GM10847 (cell line): ENCODE measurements around the gene RAP1GDS1.

Experiments used
- POLR2A ChIP-seq: IDR thresholded peaks from 2 replicates; pipeline ENCODE4 v1.6.1; 2011; ENCODE audit not compliant: insufficient read length; ENCODE audit errors: extremely low read depth

Gene RAP1GDS1

GRCh38 chr4:98275145-98275544 is 14.0 kb downstream of the RAP1GDS1 start:
- no peak for TF ChIP-seq POLR2A

- TF ChIP-seq POLR2A, result no peak
Measured at GRCh38 chr4:98283219-98284189, 22.3 kb downstream of the RAP1GDS1 start.

- TF ChIP-seq POLR2A, result no peak
Measured at GRCh38 chr4:98284640-98285046, 23.5 kb downstream of the RAP1GDS1 start.

GRCh38 chr4:98285676-98286075 is 24.5 kb downstream of the RAP1GDS1 start:
- TF ChIP-seq POLR2A, result no peak

- TF ChIP-seq POLR2A, result no peak
Measured at GRCh38 chr4:98287328-98287727, 26.1 kb downstream of the RAP1GDS1 start.

- no peak for TF ChIP-seq POLR2A
Measured at GRCh38 chr4:98289375-98289774, 28.2 kb downstream of the RAP1GDS1 start.

- no peak for TF ChIP-seq POLR2A
Measured at GRCh38 chr4:98290511-98290910, 29.3 kb downstream of the RAP1GDS1 start.

- TF ChIP-seq POLR2A, result no peak
Measured at GRCh38 chr4:98293104-98293887, 32.1 kb downstream of the RAP1GDS1 start.

- no peak for TF ChIP-seq POLR2A
Measured at GRCh38 chr4:98298022-98298421, 36.8 kb downstream of the RAP1GDS1 start.

GRCh38 chr4:98300706-98301105 is 39.5 kb downstream of the RAP1GDS1 start:
- TF ChIP-seq POLR2A, result no peak

GRCh38 chr4:98305576-98305975 is 44.4 kb downstream of the RAP1GDS1 start:
- no peak for TF ChIP-seq POLR2A

- TF ChIP-seq POLR2A, result no peak
Measured at GRCh38 chr4:98310867-98311266, 49.7 kb downstream of the RAP1GDS1 start.

GRCh38 chr4:98311656-98312055 is 50.5 kb downstream of the RAP1GDS1 start:
- TF ChIP-seq POLR2A, result no peak

- no peak for TF ChIP-seq POLR2A
Measured at GRCh38 chr4:98314791-98315565, 53.8 kb downstream of the RAP1GDS1 start.

- no peak for TF ChIP-seq POLR2A
Measured at GRCh38 chr4:98318521-98318920, 57.3 kb downstream of the RAP1GDS1 start.
